ENCODE results near the gene GPX7. TPM values are rescaled to one million over a fixed set of nuclear protein-coding genes. Genes with fewer than 3 reads are reported as not detected.
A peak's percentile ranks its signal among the peaks of the same experiment; 100 is the strongest.

Gene GPX7
- total RNA-seq, 2 experiments from 2014 or later: 11.7 to 12.5 TPM

- Histone ChIP-seq H3K36me3 (ENCODE audit: insufficient read depth, low read length) (no peaks in the 10 kb centered on the region), H3K27ac (ENCODE audit: low read depth in 1 of 2, low read length in 2 of 2) (no peak overlapping the region), H3K4me3 (ENCODE audit: low read length) (no peak overlapping the region), H3K27me3 (ENCODE audit: control insufficient read depth in 1 of 2, insufficient read depth in 2 of 2, low read length in 2 of 2) (no peaks in the 10 kb centered on the region), H3K4me1 (ENCODE audit: insufficient read depth, low read length) (peaks cover 28% of the 10 kb centered on the region), H3K9me3 (ENCODE audit: control insufficient read depth in 1 of 2, insufficient read depth in 1 of 2, low read length in 2 of 2) (no peaks in the 10 kb centered on the region)
- H3K4me3 Mint-ChIP-seq: no peak overlapping the region
- DNase-seq: no peak
- POLR2A ChIA-PET: no interaction called here
- no peak for ATAC-seq (ENCODE audit: poor library complexity)
- TF ChIP-seq, protein P1, sequence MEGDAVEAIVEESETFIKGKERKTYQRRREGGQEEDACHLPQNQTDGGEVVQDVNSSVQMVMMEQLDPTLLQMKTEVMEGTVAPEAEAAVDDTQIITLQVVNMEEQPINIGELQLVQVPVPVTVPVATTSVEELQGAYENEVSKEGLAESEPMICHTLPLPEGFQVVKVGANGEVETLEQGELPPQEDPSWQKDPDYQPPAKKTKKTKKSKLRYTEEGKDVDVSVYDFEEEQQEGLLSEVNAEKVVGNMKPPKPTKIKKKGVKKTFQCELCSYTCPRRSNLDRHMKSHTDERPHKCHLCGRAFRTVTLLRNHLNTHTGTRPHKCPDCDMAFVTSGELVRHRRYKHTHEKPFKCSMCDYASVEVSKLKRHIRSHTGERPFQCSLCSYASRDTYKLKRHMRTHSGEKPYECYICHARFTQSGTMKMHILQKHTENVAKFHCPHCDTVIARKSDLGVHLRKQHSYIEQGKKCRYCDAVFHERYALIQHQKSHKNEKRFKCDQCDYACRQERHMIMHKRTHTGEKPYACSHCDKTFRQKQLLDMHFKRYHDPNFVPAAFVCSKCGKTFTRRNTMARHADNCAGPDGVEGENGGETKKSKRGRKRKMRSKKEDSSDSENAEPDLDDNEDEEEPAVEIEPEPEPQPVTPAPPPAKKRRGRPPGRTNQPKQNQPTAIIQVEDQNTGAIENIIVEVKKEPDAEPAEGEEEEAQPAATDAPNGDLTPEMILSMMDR (IDR thresholded peaks at IDR 0.05): no peak
- H3K36me3 Mint-ChIP-seq (ENCODE audit: low read depth): peaks cover 9% of the 10 kb centered on the region
- H3K27ac Mint-ChIP-seq: no peak overlapping the region
- intact Hi-C loops (cut with DNase I, micrococcal nuclease): loop anchor here in 1 of 2 experiments (10.0 kb wide), 1 partner anchor 186 kb away; no protein-coding TSS in a partner anchor
- H3K27me3 Mint-ChIP-seq: no peaks in the 10 kb centered on the region
- CTCF ChIA-PET: no interaction called here
- H3K9me3 Mint-ChIP-seq: no peaks in the 10 kb centered on the region
- H3K4me1 Mint-ChIP-seq (ENCODE audit: low read depth): peaks cover 18% of the 10 kb centered on the region
These were observed 3.4 kb upstream of the GPX7 start for GRCh38 chr1:52598729-52599128.

- H3K27ac ChIP-seq (ENCODE audit: low read depth in 1 of 2, low read length in 2 of 2): no peak overlapping the region
- no peaks in the 10 kb centered on the region for H3K27me3 Mint-ChIP-seq
- POLR2A ChIA-PET: interaction anchor here (1.2 kb wide), 1 partner anchor 39 kb away, joined by 3 read pairs; no protein-coding TSS in a partner anchor
- peaks cover 23% of the 10 kb centered on the region for H3K4me1 Mint-ChIP-seq (ENCODE audit: low read depth)
- intact Hi-C loops (cut with DNase I, micrococcal nuclease): loop anchor here in 1 of 2 experiments (10.0 kb wide), 1 partner anchor 186 kb away; no protein-coding TSS in a partner anchor
- no peaks in the 10 kb centered on the region for H3K9me3 Mint-ChIP-seq
- DNase-seq: no peak
- H3K4me3 ChIP-seq (ENCODE audit: low read length): no peak overlapping the region
- no peaks in the 10 kb centered on the region for H3K9me3 ChIP-seq (ENCODE audit: control insufficient read depth in 1 of 2, insufficient read depth in 1 of 2, low read length in 2 of 2)
- no peak for ATAC-seq (ENCODE audit: poor library complexity)
- TF ChIP-seq, protein P1 (IDR thresholded peaks at IDR 0.05): no peak
- no peak overlapping the region for H3K4me3 Mint-ChIP-seq
- CTCF ChIA-PET: no interaction called here
- H3K27me3 ChIP-seq (ENCODE audit: control insufficient read depth in 1 of 2, insufficient read depth in 2 of 2, low read length in 2 of 2): no peaks in the 10 kb centered on the region
- peaks cover 33% of the 10 kb centered on the region for H3K4me1 ChIP-seq (ENCODE audit: insufficient read depth, low read length)
- peaks cover 14% of the 10 kb centered on the region for H3K36me3 Mint-ChIP-seq (ENCODE audit: low read depth)
- H3K36me3 ChIP-seq (ENCODE audit: insufficient read depth, low read length): no peaks in the 10 kb centered on the region
- no peak overlapping the region for H3K27ac Mint-ChIP-seq
These were observed 2.9 kb upstream of the GPX7 start for GRCh38 chr1:52599236-52599635.

- H3K27me3 Mint-ChIP-seq: no peaks in the 10 kb centered on the region
- ATAC-seq (ENCODE audit: poor library complexity): no peak
- CTCF ChIA-PET: interaction anchor here (1.2 kb wide), 1 partner anchor 18 kb away, joined by 5 read pairs; no protein-coding TSS in a partner anchor
- TF ChIP-seq, protein P1 (IDR thresholded peaks at IDR 0.05): no peak
- peaks cover 27% of the 10 kb centered on the region for H3K36me3 Mint-ChIP-seq (ENCODE audit: low read depth)
- POLR2A ChIA-PET: interaction anchor here (1.0 to 2.0 kb wide), 9 partner anchors 13 to 49 kb away, joined by 3 to 19 read pairs (median 4); partner anchors contain the start of genes SHISAL2A and TUT4
- peak overlapping the region; percentile 90 for H3K4me3 Mint-ChIP-seq
- Histone ChIP-seq H3K36me3 (ENCODE audit: insufficient read depth, low read length) (peaks cover 3% of the 10 kb centered on the region), H3K9me3 (ENCODE audit: control insufficient read depth in 1 of 2, insufficient read depth in 1 of 2, low read length in 2 of 2) (no peaks in the 10 kb centered on the region), H3K4me3 (ENCODE audit: low read length) (no peak overlapping the region), H3K4me1 (ENCODE audit: insufficient read depth, low read length) (peaks cover 46% of the 10 kb centered on the region), H3K27ac (ENCODE audit: low read depth in 1 of 2, low read length in 2 of 2) (no peak overlapping the region), H3K27me3 (ENCODE audit: control insufficient read depth in 1 of 2, insufficient read depth in 2 of 2, low read length in 2 of 2) (no peaks in the 10 kb centered on the region)
- peak overlapping the region; percentile 96 for H3K27ac Mint-ChIP-seq
- intact Hi-C loops (cut with DNase I, micrococcal nuclease): loop anchor here (2.0 to 10.0 kb wide), 3 partner anchors 44 to 87 kb away; no protein-coding TSS in a partner anchor
- H3K9me3 Mint-ChIP-seq: no peaks in the 10 kb centered on the region
- peaks cover 37% of the 10 kb centered on the region for H3K4me1 Mint-ChIP-seq (ENCODE audit: low read depth)
- DNase-seq: no peak
These were observed 1.5 kb upstream of the GPX7 start for GRCh38 chr1:52600533-52601179.

All from CD4-positive, alpha-beta T cell (primary cell).